ENCODE results near the gene GHITM.
"Not testable (repeated sequence)": the region's sequence is repeated elsewhere in the genome, so short reads cannot be mapped to it uniquely, and the experiment has no call there.

DNA sequence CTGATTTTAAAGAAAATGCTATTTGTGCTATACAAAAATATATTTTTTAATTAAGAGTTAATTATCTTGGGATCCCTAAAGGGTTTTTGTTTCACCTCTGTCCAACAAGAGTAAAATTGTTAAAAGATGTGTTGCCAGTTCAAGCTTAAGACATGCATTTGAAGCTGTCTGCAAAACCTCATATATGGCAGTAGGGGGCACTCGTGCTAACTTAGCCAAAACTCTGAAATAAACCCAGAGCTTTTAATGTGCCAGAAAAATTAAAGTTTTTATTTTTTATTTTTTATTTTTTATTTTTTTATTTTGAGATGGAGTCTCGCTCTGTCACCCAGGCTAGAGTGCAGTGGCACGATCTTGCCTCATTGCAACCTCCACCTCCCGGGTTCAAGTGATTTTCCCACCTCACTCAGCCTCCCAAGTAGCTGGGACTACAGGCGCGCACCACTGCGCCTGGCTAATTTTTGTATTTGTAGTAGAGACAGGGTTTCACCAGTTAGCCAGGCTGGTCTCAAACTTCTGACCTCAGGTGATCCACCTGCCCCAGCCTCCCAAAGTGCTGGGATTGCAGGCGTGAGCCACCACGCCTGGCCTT lies 8.8 kb downstream of the GHITM start:
- TF ChIP-seq POLR2A (IDR thresholded peaks at IDR 0.05) = not testable (repeated sequence)
- TF ChIP-seq, protein P1, sequence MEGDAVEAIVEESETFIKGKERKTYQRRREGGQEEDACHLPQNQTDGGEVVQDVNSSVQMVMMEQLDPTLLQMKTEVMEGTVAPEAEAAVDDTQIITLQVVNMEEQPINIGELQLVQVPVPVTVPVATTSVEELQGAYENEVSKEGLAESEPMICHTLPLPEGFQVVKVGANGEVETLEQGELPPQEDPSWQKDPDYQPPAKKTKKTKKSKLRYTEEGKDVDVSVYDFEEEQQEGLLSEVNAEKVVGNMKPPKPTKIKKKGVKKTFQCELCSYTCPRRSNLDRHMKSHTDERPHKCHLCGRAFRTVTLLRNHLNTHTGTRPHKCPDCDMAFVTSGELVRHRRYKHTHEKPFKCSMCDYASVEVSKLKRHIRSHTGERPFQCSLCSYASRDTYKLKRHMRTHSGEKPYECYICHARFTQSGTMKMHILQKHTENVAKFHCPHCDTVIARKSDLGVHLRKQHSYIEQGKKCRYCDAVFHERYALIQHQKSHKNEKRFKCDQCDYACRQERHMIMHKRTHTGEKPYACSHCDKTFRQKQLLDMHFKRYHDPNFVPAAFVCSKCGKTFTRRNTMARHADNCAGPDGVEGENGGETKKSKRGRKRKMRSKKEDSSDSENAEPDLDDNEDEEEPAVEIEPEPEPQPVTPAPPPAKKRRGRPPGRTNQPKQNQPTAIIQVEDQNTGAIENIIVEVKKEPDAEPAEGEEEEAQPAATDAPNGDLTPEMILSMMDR (IDR thresholded peaks at IDR 0.05) = peak; percentile 23 to 75 (median 71)

All from esophagus squamous epithelium (tissue), 4 donors.